IMR-90 (cell line): ENCODE data around the gene AHNAK2. TPM values are rescaled to one million over a fixed set of nuclear protein-coding genes. Genes with fewer than 3 reads are reported as not detected.

Source experiments
- ATAC-seq: fragments of 200-7000 bp; cut with Tn5 transposase; 2 replicates; pipeline ENCODE4 v1.9.1; 2020; ENCODE audit warnings: low read depth, mild to moderate bottlenecking, moderate library complexity
- BruUV-seq: library from RNA; stranded (reverse); fragments of 400-500 nt; replicated peaks from 2 replicates; lab custom pipeline; 2021; lab: Mats Ljungman, UMichigan
- CTCF ChIA-PET: fragments of 300-600 bp; formaldehyde crosslinking; extraction: SDS; loops from one replicate; lab custom pipeline; 2021; ENCODE audit warnings: antibody characterized with exemption; lab: Yijun Ruan, JAX
- POLR2A ChIA-PET: fragments of 300-600 bp; sonication (Branson Sonifier 250); formaldehyde crosslinking; loops from one replicate; lab custom pipeline; 2022; ENCODE audit warnings: antibody characterized with exemption; ENCODE audit not compliant: unreplicated experiment; lab: Charles Lee
- DNase-seq: peaks from one replicate; pipeline ENCODE4 v3.0.0; 2013
- H2AFZ ChIP-seq: replicated peaks from 2 replicates; pipeline ENCODE3; 2013; ENCODE audit warnings: low read length, mild to moderate bottlenecking; ENCODE audit not compliant: poor library complexity
- H2AK5ac ChIP-seq: 2 replicates; pipeline ENCODE4 v1.6.1; 2013; ENCODE audit warnings: low read depth, low read length, inconsistent platforms
- H2AK9ac ChIP-seq: replicated peaks from 2 replicates; pipeline ENCODE3; 2013; ENCODE audit warnings: mild to moderate bottlenecking, low read depth, low read length, moderate library complexity; ENCODE audit not compliant: poor library complexity
- H2BK120ac ChIP-seq: 2 replicates; pipeline ENCODE4 v1.6.1; 2013; ENCODE audit warnings: low read depth, low read length, inconsistent platforms
- H2BK15ac ChIP-seq: 3 replicates; pipeline ENCODE4 v1.6.1; 2013; ENCODE audit warnings: low read depth, low read length, inconsistent platforms
- H2BK20ac ChIP-seq: 2 replicates; pipeline ENCODE4 v1.6.1; 2013; ENCODE audit warnings: low read depth, mild to moderate bottlenecking, inconsistent platforms, low read length, moderate library complexity
- H2BK5ac ChIP-seq: 2 replicates; pipeline ENCODE4 v1.6.1; 2013; ENCODE audit warnings: mild to moderate bottlenecking, low read depth, low read length, inconsistent platforms; ENCODE audit not compliant: poor library complexity, severe bottlenecking
- H3K14ac ChIP-seq: replicated peaks from 2 replicates; pipeline ENCODE4 v1.6.1; 2013; ENCODE audit warnings: low read depth, low read length, inconsistent platforms
- H3K18ac ChIP-seq: 2 replicates; pipeline ENCODE4 v1.6.1; 2013; ENCODE audit warnings: low read depth, low read length, control low read depth
- H3K23ac ChIP-seq: 2 replicates; pipeline ENCODE4 v1.6.1; 2013; ENCODE audit warnings: low read depth, low read length, inconsistent platforms
- H3K27ac ChIP-seq: 2 replicates; pipeline ENCODE4 v1.5.1; 2013; ENCODE audit warnings: mild to moderate bottlenecking, control low read depth, low read length; ENCODE audit not compliant: insufficient read depth
- H3K27me3 ChIP-seq: 2 replicates; pipeline ENCODE4 v1.6.1; 2013; ENCODE audit warnings: low read length; ENCODE audit not compliant: control insufficient read depth, insufficient read depth
- H3K36me3 ChIP-seq: 2 replicates; pipeline ENCODE4 v1.6.1; 2013; ENCODE audit warnings: low read length, mixed read lengths; ENCODE audit not compliant: control insufficient read depth, insufficient read depth
- H3K4ac ChIP-seq: 2 replicates; pipeline ENCODE4 v1.6.1; 2013; ENCODE audit warnings: low read depth, low read length, inconsistent platforms
- H3K4me1 ChIP-seq: 2 replicates; pipeline ENCODE4 v1.6.1; 2013; ENCODE audit warnings: low read length, mixed read lengths; ENCODE audit not compliant: control insufficient read depth, insufficient read depth
- H3K4me2 ChIP-seq: 2 replicates; pipeline ENCODE4 v1.6.1; 2013; ENCODE audit warnings: low read depth, mild to moderate bottlenecking, control low read depth, low read length, moderate library complexity
- H3K4me3 ChIP-seq: 2 replicates; pipeline ENCODE4 v1.5.1; 2013; ENCODE audit warnings: low read depth, mild to moderate bottlenecking, control low read depth, low read length, moderate library complexity; ENCODE audit not compliant: insufficient read depth
- H3K56ac ChIP-seq: 2 replicates; pipeline ENCODE4 v1.6.1; 2013; ENCODE audit warnings: low read length, inconsistent platforms; ENCODE audit not compliant: insufficient read depth; ENCODE audit errors: extremely low read depth
- H3K79me1 ChIP-seq, 2 experiments: 2 replicates each; pipeline ENCODE4 v1.6.1; 2013; ENCODE audit warnings: low read length in 2 of 2, inconsistent platforms in 1 of 2, low read depth in 1 of 2
- H3K9ac ChIP-seq: 2 replicates; pipeline ENCODE4 v1.6.1; 2013; ENCODE audit warnings: low read depth, low read length, control low read depth
- H3K9me1 ChIP-seq: 2 replicates; pipeline ENCODE4 v1.6.1; 2013; ENCODE audit warnings: low read length, inconsistent platforms; ENCODE audit not compliant: insufficient read depth
- H3K9me3 ChIP-seq: 2 replicates; pipeline ENCODE4 v1.6.1; 2013; ENCODE audit warnings: low read length; ENCODE audit not compliant: control insufficient read depth, insufficient read depth
- H4K20me1 ChIP-seq: 2 replicates; pipeline ENCODE4 v1.6.1; 2013; ENCODE audit warnings: low read length, inconsistent platforms; ENCODE audit not compliant: insufficient read depth
- H4K5ac ChIP-seq: 2 replicates; pipeline ENCODE4 v1.6.1; 2013; ENCODE audit warnings: mild to moderate bottlenecking, low read depth, low read length, control low read depth
- H4K8ac ChIP-seq, 2 experiments: 2 replicates each; pipeline ENCODE4 v1.6.1; 2013; ENCODE audit warnings: low read depth in 2 of 2, low read length in 2 of 2, control low read depth in 1 of 2, inconsistent platforms in 1 of 2
- H4K91ac ChIP-seq: 2 replicates; pipeline ENCODE4 v1.6.1; 2013; ENCODE audit warnings: low read depth, low read length, inconsistent platforms; ENCODE audit not compliant: insufficient read depth
- BHLHE40 ChIP-seq: fragments of 150-350 bp; IDR thresholded peaks from 2 replicates; pipeline ENCODE4 v1.6.1; 2016; ENCODE audit warnings: mild to moderate bottlenecking, low read depth, low read length
- CEBPB ChIP-seq: IDR thresholded peaks from 2 replicates; pipeline ENCODE4 v1.6.1; 2012; ENCODE audit warnings: low read depth, low read length, improper control_type of control experiment
- CHD1 ChIP-seq: IDR thresholded peaks from 2 replicates; pipeline ENCODE4 v1.6.1; 2012; ENCODE audit warnings: low read depth, low read length, improper control_type of control experiment
- ELK1 ChIP-seq: fragments of 150-350 bp; IDR thresholded peaks from 2 replicates; pipeline ENCODE4 v1.6.1; 2016; ENCODE audit warnings: low read depth, mild to moderate bottlenecking, low read length, moderate library complexity, borderline replicate concordance
- FOS ChIP-seq: fragments of 150-350 bp; IDR thresholded peaks from 2 replicates; pipeline ENCODE4 v1.6.1; 2016; ENCODE audit warnings: low read depth, low read length
- MAFK ChIP-seq: IDR thresholded peaks from 2 replicates; pipeline ENCODE4 v1.6.1; 2012; ENCODE audit warnings: low read depth, low read length, improper control_type of control experiment
- MAZ ChIP-seq: IDR thresholded peaks from 2 replicates; pipeline ENCODE4 v1.6.1; 2012; ENCODE audit warnings: low read depth, mild to moderate bottlenecking, low read length, improper control_type of control experiment, moderate library complexity, borderline replicate concordance
- MXI1 ChIP-seq: IDR thresholded peaks from 2 replicates; pipeline ENCODE4 v1.6.1; 2012; ENCODE audit warnings: low read depth, mild to moderate bottlenecking, low read length, moderate library complexity, borderline replicate concordance
- NFE2L2 ChIP-seq: fragments of 150-350 bp; IDR thresholded peaks from 2 replicates; pipeline ENCODE4 v1.6.1; 2016; ENCODE audit warnings: low read depth, mild to moderate bottlenecking, low read length
- POLR2A ChIP-seq: IDR thresholded peaks from 2 replicates; pipeline ENCODE4 v1.6.1; 2012; ENCODE audit warnings: mild to moderate bottlenecking, low read depth, low read length
- RAD21 ChIP-seq: IDR thresholded peaks from 2 replicates; pipeline ENCODE4 v1.6.1; 2012; ENCODE audit warnings: low read length, improper control_type of control experiment
- RCOR1 ChIP-seq: IDR thresholded peaks from 2 replicates; pipeline ENCODE4 v1.6.1; 2012; ENCODE audit warnings: mild to moderate bottlenecking, low read length, improper control_type of control experiment; ENCODE audit not compliant: insufficient replicate concordance
- RFX5 ChIP-seq: IDR thresholded peaks from 2 replicates; pipeline ENCODE4 v1.8.0; 2012; ENCODE audit warnings: low read depth, mild to moderate bottlenecking, low read length, moderate library complexity
- SMC3 ChIP-seq: fragments of 150-350 bp; IDR thresholded peaks from 2 replicates; pipeline ENCODE4 v1.6.1; 2016; ENCODE audit warnings: low read depth, mild to moderate bottlenecking, antibody characterized with exemption, low read length, moderate library complexity
- USF2 ChIP-seq: fragments of 150-350 bp; IDR thresholded peaks from 2 replicates; pipeline ENCODE4 v1.6.1; 2017; ENCODE audit warnings: mild to moderate bottlenecking, antibody characterized with exemption, low read length, low read depth
- WGBS, 2 experiments: methylation state at CpG; one replicate each; pipeline versions ENCODE4 v1.1.5 to v1.1.7; 2013; ENCODE audit warnings: missing lambda C conversion rate in 2 of 2; ENCODE audit not compliant: insufficient read length in 1 of 2; ENCODE audit errors: extremely low coverage in 2 of 2; 5-methylcytosine and 5-hydroxymethylcytosine counted together
- dilution Hi-C: fragments of 300-500 bp; cut with HindIII; formaldehyde crosslinking; loops from one replicate; pipeline ENCODE4 v1.14.3; 2018; ENCODE audit warnings: low sequenced_read_pairs; ENCODE audit not compliant: unreplicated experiment
- in situ Hi-C: fragments of 300-500 bp; cut with MboI; formaldehyde crosslinking; loops from 3 replicates; pipeline ENCODE4 v1.14.3; 2019; ENCODE audit warnings: low sequenced_read_pairs, inconsistent platforms, mixed read lengths
- intact Hi-C: fragments of 100-400 bp; cut with micrococcal nuclease; formaldehyde crosslinking; loops from 2 replicates; pipeline ENCODE4 v1.10.0; 2022
- polyA plus RNA-seq, 3 experiments: library from polyadenylated mRNA; depleted of rRNA; stranded (reverse); fragments of >200 nt; gene quantifications; 2 replicates each; pipeline ENCODE4 v1.2.3, GENCODE V29; 2012; ENCODE audit warnings: low replicate concordance in 1 of 3
- total RNA-seq: library from RNA; depleted of rRNA; stranded (reverse); fragments of >200 nt; gene quantifications from 2 replicates; pipeline ENCODE4 v1.2.3, GENCODE V29; 2012
- TF ChIP-seq, protein P1 (sequence below): conservative IDR thresholded peaks from 2 replicates; pipeline ENCODE4 v1.5.1; 2012; ENCODE audit warnings: mild to moderate bottlenecking, low read depth, low read length, improper control_type of control experiment

The AHNAK2 gene
- total and polyA plus RNA-seq, 2 of the 4 experiments (the other 2 are of a cell fraction) = 2.6 to 7.9 TPM

DNA sequence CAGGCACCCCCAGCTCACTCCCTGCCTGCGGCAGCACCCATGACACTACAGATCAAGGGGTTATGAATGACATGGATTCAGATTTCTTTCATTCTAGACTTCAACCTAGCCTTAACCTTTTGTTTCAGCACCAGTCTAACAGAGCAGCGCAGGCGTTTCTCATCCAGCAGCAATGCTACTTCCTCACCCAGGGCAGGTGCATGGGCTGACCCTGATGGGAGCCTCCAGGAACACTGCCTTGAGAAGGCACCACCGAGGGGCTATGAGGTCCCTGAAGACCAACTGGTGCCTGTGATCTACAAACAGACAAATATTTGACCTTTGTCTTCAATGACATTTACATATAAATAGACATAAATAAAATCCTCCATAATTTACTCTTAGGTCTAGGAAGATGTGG lies 31.9 kb upstream of the AHNAK2 start:
- DNase-seq = no peak
- H2BK5ac ChIP-seq = no peak overlapping the region
- H2AK9ac ChIP-seq = no peak overlapping the region
- H3K9me1 ChIP-seq = peaks cover 15% of the 10 kb centered on the region
- H2BK20ac ChIP-seq = no peak overlapping the region
- H3K36me3 ChIP-seq = peaks cover 30% of the 10 kb centered on the region
- TF ChIP-seq MAFK (no peak), RCOR1 (no peak), MAZ (no peak), BHLHE40 (no peak), CEBPB (no peak), RFX5 (no peak), USF2 (no peak), ELK1 (no peak), NFE2L2 (no peak), RAD21 (no peak), SMC3 (no peak), FOS (no peak), MXI1 (no peak), CHD1 (no peak), POLR2A (no peak)
- TF ChIP-seq, protein P1, sequence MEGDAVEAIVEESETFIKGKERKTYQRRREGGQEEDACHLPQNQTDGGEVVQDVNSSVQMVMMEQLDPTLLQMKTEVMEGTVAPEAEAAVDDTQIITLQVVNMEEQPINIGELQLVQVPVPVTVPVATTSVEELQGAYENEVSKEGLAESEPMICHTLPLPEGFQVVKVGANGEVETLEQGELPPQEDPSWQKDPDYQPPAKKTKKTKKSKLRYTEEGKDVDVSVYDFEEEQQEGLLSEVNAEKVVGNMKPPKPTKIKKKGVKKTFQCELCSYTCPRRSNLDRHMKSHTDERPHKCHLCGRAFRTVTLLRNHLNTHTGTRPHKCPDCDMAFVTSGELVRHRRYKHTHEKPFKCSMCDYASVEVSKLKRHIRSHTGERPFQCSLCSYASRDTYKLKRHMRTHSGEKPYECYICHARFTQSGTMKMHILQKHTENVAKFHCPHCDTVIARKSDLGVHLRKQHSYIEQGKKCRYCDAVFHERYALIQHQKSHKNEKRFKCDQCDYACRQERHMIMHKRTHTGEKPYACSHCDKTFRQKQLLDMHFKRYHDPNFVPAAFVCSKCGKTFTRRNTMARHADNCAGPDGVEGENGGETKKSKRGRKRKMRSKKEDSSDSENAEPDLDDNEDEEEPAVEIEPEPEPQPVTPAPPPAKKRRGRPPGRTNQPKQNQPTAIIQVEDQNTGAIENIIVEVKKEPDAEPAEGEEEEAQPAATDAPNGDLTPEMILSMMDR = no peak
- no peak overlapping the region for H3K9ac ChIP-seq
- no peak overlapping the region for H3K27ac ChIP-seq
- H2AK5ac ChIP-seq = no peak overlapping the region
- no CpG with 5 or more reads among the region's 4 CpGs for WGBS, 2 experiments
- H3K18ac ChIP-seq = no peak overlapping the region
- intact Hi-C loops (no loop called here), in situ Hi-C loops (no loop called here), dilution Hi-C loops (no loop called here)
- peaks cover 54% of the 10 kb centered on the region for H4K20me1 ChIP-seq
- no peaks in the 10 kb centered on the region for H3K9me3 ChIP-seq
- no peak overlapping the region for H3K4ac ChIP-seq
- peaks cover 16% of the 10 kb centered on the region for H3K4me1 ChIP-seq
- ATAC-seq = no peak
- H3K14ac ChIP-seq = no peak overlapping the region
- H2BK15ac ChIP-seq = no peak overlapping the region
- H2BK120ac ChIP-seq = no peak overlapping the region
- no peak overlapping the region for H3K4me3 ChIP-seq
- no peak overlapping the region for H3K4me2 ChIP-seq
- no peak overlapping the region for H3K56ac ChIP-seq
- H3K79me1 ChIP-seq = peaks cover 22 to 58% of the 10 kb centered on the region in 2 experiments
- POLR2A ChIA-PET = no interaction called here
- no peaks in the 10 kb centered on the region for H3K27me3 ChIP-seq
- no peak overlapping the region for H4K91ac ChIP-seq
- no peak overlapping the region for H4K5ac ChIP-seq
- no TSS peak for BruUV-seq
- CTCF ChIA-PET = no interaction called here
- H3K23ac ChIP-seq = no peak overlapping the region
- H4K8ac ChIP-seq = no peak overlapping the region
- no peak overlapping the region for H2AFZ ChIP-seq
